Fibroblast of lung (primary cell): Measurements from ENCODE around the gene SIGLEC11.

Source experiments
- CTCF ChIP-seq, 2 donors: IDR thresholded peaks in 1 of 2; conservative IDR thresholded peaks in 1 of 2; 1 replicate in 1 of 2; 2 replicates in 1 of 2; pipeline ENCODE4 v1.5.1; 2011 to 2012; ENCODE audit warnings: low read length in 2 of 2, control low read depth in 1 of 2, inconsistent platforms in 1 of 2, low read depth in 1 of 2, mild to moderate bottlenecking in 1 of 2
- EZH2 ChIP-seq: IDR thresholded peaks from 2 replicates; pipeline ENCODE4 v1.5.1; 2012; ENCODE audit warnings: low read length, control low read depth, mild to moderate bottlenecking; ENCODE audit errors: missing control alignments

- TF ChIP-seq EZH2 (no peak), CTCF (conservative IDR thresholded peaks at IDR 0.05 in 1 of 2, IDR thresholded peaks at IDR 0.05 in 1 of 2; ENCODE audit: low read depth in 1 of 2, low read length in 2 of 2) (no peak)
Observed at GRCh38 chr19:49973987-49974386, 13.0 kb upstream of the SIGLEC11 start.
